ENCODE measurements around the gene PCBP3. TPM values are rescaled to one million over a fixed set of nuclear protein-coding genes. Genes with fewer than 3 reads are reported as not detected.

Gene PCBP3
- total and polyA plus RNA-seq, 4 donors = 0.36 to 1.6 (median 0.42) TPM

DNA sequence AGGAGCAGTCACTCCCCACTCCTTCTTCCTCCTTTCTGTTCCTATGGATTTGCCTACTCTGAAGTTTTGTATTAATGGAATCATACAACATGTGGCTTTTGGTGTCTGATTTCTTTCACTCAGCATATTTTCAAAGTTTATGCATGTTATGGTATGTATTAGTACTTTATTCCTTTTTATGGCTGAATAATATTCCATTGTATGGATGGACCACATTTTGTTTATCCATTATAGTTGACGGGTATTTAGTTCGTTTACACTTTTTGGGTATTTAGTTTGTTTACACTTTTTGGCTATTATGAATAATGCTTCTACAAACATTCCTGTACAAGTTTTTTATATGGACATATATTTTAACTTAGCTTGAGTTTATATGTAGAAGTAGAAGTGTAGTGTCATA, 113.1 kb downstream of the PCBP3 start:
- peaks cover 0 to 6% (median 1%) of the 10 kb centered on the region in 4 donors for H3K9me3 ChIP-seq (ENCODE audit: control insufficient read depth in 4 of 4, low read length in 3 of 4)
- H3K4me3 ChIP-seq (ENCODE audit: low read depth in 1 of 3, low read length in 3 of 3) = no peak overlapping the region
- H3K27ac ChIP-seq (ENCODE audit: low read depth in 1 of 2, low read length in 2 of 2) = no peak overlapping the region
- WGBS = 84% methylated on average over 2 of the region's 2 CpGs
- no peaks in the 10 kb centered on the region for H3K4me1 ChIP-seq (ENCODE audit: control insufficient read depth in 4 of 4, insufficient read depth in 4 of 4, low read length in 3 of 4)
- H3K9ac ChIP-seq (ENCODE audit: low read depth in 1 of 2, low read length in 2 of 2) = no peak overlapping the region
- peaks cover 0 to 1% (median under 1%) of the 10 kb centered on the region in 4 donors for H3K27me3 ChIP-seq (ENCODE audit: control insufficient read depth in 4 of 4, insufficient read depth in 4 of 4, low read length in 3 of 4)
- TF ChIP-seq EGR1 (IDR thresholded peaks at IDR 0.05; ENCODE audit: low read depth in 2 of 2) (no peak), FOXA2 (IDR thresholded peaks at IDR 0.05) (no peak), JUND (IDR thresholded peaks at IDR 0.05) (no peak), ZBTB33 (IDR thresholded peaks at IDR 0.05) (no peak), GABPA (IDR thresholded peaks at IDR 0.05 in 1 of 2, conservative IDR thresholded peaks at IDR 0.05 in 1 of 2) (no peak), TAF1 (conservative IDR thresholded peaks at IDR 0.05) (no peak), CTCF (IDR thresholded peaks at IDR 0.05; ENCODE audit: low read depth, low read length, missing input control) (no peak), YY1 (IDR thresholded peaks at IDR 0.05) (no peak), SP1 (IDR thresholded peaks at IDR 0.05) (no peak), HNF4A (conservative IDR thresholded peaks at IDR 0.05) (no peak), RAD21 (IDR thresholded peaks at IDR 0.05) (no peak), NR2F2 (IDR thresholded peaks at IDR 0.05) (no peak), FOXA1 (IDR thresholded peaks at IDR 0.05) (no peak), RXRA (IDR thresholded peaks at IDR 0.05) (no peak), HNF4G (IDR thresholded peaks at IDR 0.05) (no peak)
- TF ChIP-seq, protein P1, sequence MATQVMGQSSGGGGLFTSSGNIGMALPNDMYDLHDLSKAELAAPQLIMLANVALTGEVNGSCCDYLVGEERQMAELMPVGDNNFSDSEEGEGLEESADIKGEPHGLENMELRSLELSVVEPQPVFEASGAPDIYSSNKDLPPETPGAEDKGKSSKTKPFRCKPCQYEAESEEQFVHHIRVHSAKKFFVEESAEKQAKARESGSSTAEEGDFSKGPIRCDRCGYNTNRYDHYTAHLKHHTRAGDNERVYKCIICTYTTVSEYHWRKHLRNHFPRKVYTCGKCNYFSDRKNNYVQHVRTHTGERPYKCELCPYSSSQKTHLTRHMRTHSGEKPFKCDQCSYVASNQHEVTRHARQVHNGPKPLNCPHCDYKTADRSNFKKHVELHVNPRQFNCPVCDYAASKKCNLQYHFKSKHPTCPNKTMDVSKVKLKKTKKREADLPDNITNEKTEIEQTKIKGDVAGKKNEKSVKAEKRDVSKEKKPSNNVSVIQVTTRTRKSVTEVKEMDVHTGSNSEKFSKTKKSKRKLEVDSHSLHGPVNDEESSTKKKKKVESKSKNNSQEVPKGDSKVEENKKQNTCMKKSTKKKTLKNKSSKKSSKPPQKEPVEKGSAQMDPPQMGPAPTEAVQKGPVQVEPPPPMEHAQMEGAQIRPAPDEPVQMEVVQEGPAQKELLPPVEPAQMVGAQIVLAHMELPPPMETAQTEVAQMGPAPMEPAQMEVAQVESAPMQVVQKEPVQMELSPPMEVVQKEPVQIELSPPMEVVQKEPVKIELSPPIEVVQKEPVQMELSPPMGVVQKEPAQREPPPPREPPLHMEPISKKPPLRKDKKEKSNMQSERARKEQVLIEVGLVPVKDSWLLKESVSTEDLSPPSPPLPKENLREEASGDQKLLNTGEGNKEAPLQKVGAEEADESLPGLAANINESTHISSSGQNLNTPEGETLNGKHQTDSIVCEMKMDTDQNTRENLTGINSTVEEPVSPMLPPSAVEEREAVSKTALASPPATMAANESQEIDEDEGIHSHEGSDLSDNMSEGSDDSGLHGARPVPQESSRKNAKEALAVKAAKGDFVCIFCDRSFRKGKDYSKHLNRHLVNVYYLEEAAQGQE (IDR thresholded peaks at IDR 0.05) = no peak
- TF ChIP-seq, protein P2, sequence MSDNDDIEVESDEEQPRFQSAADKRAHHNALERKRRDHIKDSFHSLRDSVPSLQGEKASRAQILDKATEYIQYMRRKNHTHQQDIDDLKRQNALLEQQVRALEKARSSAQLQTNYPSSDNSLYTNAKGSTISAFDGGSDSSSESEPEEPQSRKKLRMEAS (IDR thresholded peaks at IDR 0.05) = no peak
- TF ChIP-seq, protein P3, sequence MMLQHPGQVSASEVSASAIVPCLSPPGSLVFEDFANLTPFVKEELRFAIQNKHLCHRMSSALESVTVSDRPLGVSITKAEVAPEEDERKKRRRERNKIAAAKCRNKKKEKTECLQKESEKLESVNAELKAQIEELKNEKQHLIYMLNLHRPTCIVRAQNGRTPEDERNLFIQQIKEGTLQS (IDR thresholded peaks at IDR 0.05) = no peak
- DNase-seq (ENCODE audit: low spot score) = no peak
- H3K36me3 ChIP-seq (ENCODE audit: control insufficient read depth in 4 of 4, insufficient read depth in 3 of 4, low read depth in 1 of 4, low read length in 3 of 4) = no peaks in the 10 kb centered on the region
